A673 (cell line): ENCODE measurements around the gene DOCK10. TPM values are rescaled to one million over a fixed set of nuclear protein-coding genes. Genes with fewer than 3 reads are reported as not detected.

Source experiments
- BruUV-seq: library from RNA; stranded (reverse); fragments of 400-500 nt; replicated peaks from 2 replicates; lab custom pipeline; 2021; lab: Mats Ljungman, UMichigan
- CTCF ChIA-PET: fragments of 300-600 bp; sonication (Branson Sonifier 250); formaldehyde crosslinking; loops from one replicate; lab custom pipeline; 2022; ENCODE audit warnings: antibody characterized with exemption; lab: Charles Lee
- POLR2A ChIA-PET: fragments of 300-600 bp; sonication (Branson Sonifier 250); formaldehyde crosslinking; loops from one replicate; lab custom pipeline; 2022; ENCODE audit warnings: antibody characterized with exemption; ENCODE audit not compliant: low non-redundant PET; lab: Charles Lee
- DNase-seq: peaks from one replicate; pipeline ENCODE4 v3.0.0-alpha.2; 2015; ENCODE audit warnings: low spot score
- H3K27ac ChIP-seq: fragments of 200-600 bp; sonication (generic); 2 replicates; pipeline ENCODE4 v1.5.1; 2016; ENCODE audit warnings: mixed run types, low read depth, mild to moderate bottlenecking, mixed read lengths, antibody characterized with exemption, low read length; ENCODE audit not compliant: poor library complexity, severe bottlenecking
- H3K27me3 ChIP-seq: fragments of 200-600 bp; sonication (generic); replicated peaks from 2 replicates; pipeline ENCODE4 v1.6.1; 2017; ENCODE audit warnings: mixed run types, low read depth, mild to moderate bottlenecking, mixed read lengths, antibody characterized with exemption, low read length; ENCODE audit not compliant: insufficient read depth, poor library complexity
- H3K36me3 ChIP-seq: fragments of 200-600 bp; sonication (generic); 2 replicates; pipeline ENCODE4 v1.6.1; 2016; ENCODE audit warnings: mixed run types, mild to moderate bottlenecking, mixed read lengths, antibody characterized with exemption, low read length; ENCODE audit not compliant: insufficient read depth, poor library complexity, severe bottlenecking
- H3K4me1 ChIP-seq: fragments of 200-600 bp; sonication (generic); 2 replicates; pipeline ENCODE4 v1.6.1; 2017; ENCODE audit warnings: mixed run types, mild to moderate bottlenecking, mixed read lengths, antibody characterized with exemption, low read length; ENCODE audit not compliant: insufficient read depth, poor library complexity, severe bottlenecking
- H3K4me3 ChIP-seq: fragments of 200-600 bp; sonication (generic); 2 replicates; pipeline ENCODE4 v1.5.1; 2016; ENCODE audit warnings: low read depth, mixed run types, mild to moderate bottlenecking, mixed read lengths, low read length; ENCODE audit not compliant: poor library complexity, severe bottlenecking
- H3K9me3 ChIP-seq: fragments of 200-600 bp; sonication (generic); 2 replicates; pipeline ENCODE4 v1.6.1; 2016; ENCODE audit warnings: mixed run types, low read depth, mild to moderate bottlenecking, mixed read lengths, antibody characterized with exemption, low read length; ENCODE audit not compliant: poor library complexity, severe bottlenecking
- CTCF ChIP-seq: fragments of 300-800, 200-600 bp; sonication (generic); conservative IDR thresholded peaks from 2 replicates; pipeline ENCODE4 v1.5.1; 2017; ENCODE audit warnings: low read depth, mild to moderate bottlenecking, antibody characterized with exemption, low read length, moderate library complexity, mixed read lengths
- EZH2 ChIP-seq: fragments of 200-600 bp; sonication (generic); IDR thresholded peaks from 2 replicates; pipeline ENCODE4 v1.6.1; 2017; ENCODE audit warnings: borderline replicate concordance, low read depth, mild to moderate bottlenecking, mixed read lengths, antibody characterized with exemption, low read length; ENCODE audit not compliant: poor library complexity, severe bottlenecking
- intact Hi-C: fragments of 100-400 bp; cut with micrococcal nuclease; formaldehyde crosslinking; loops from one replicate; pipeline ENCODE4 v1.10.0; 2022; ENCODE audit not compliant: unreplicated experiment
- total RNA-seq: library from RNA; stranded (reverse); gene quantifications from 2 replicates; pipeline ENCODE4 v1.2.3, GENCODE V29; 2021

Gene DOCK10
- total RNA-seq, 1 experiment from 2014 or later: 5.1 TPM

GRCh38 chr2:224948859-224949258, 93.4 kb downstream of the DOCK10 start:
- H3K36me3 ChIP-seq: no peaks in the 10 kb centered on the region
- no peaks in the 10 kb centered on the region for H3K9me3 ChIP-seq
- POLR2A ChIA-PET: no interaction called here
- H3K27me3 ChIP-seq: no peaks in the 10 kb centered on the region
- BruUV-seq: no TSS peak
- peak; percentile 85 for DNase-seq
- H3K4me3 ChIP-seq: no peak overlapping the region
- H3K4me1 ChIP-seq: peaks cover 26% of the 10 kb centered on the region
- intact Hi-C loops: no loop called here
- TF ChIP-seq EZH2 (no peak), CTCF (0 out of 2 replicates have a peak, but pooled peaks have one; percentile 11)
- H3K27ac ChIP-seq: peak overlapping the region; percentile 10
- CTCF ChIA-PET: no interaction called here

- no peaks in the 10 kb centered on the region for H3K27me3 ChIP-seq
- TF ChIP-seq CTCF: no peak
- TF ChIP-seq EZH2: no peak
- no peaks in the 10 kb centered on the region for H3K9me3 ChIP-seq
- no TSS peak for BruUV-seq
- no peak for DNase-seq
- CTCF ChIA-PET: no interaction called here
- intact Hi-C loops: no loop called here
- no peak overlapping the region for H3K4me3 ChIP-seq
- H3K36me3 ChIP-seq: no peaks in the 10 kb centered on the region
- no peak overlapping the region for H3K27ac ChIP-seq
- H3K4me1 ChIP-seq: peaks cover 26% of the 10 kb centered on the region
- POLR2A ChIA-PET: no interaction called here
These were observed 94.3 kb downstream of the DOCK10 start for GRCh38 chr2:224948005-224948404.

GRCh38 chr2:224947566-224947965, 94.7 kb downstream of the DOCK10 start:
- no peaks in the 10 kb centered on the region for H3K9me3 ChIP-seq
- no peaks in the 10 kb centered on the region for H3K36me3 ChIP-seq
- ChIA-PET CTCF (no interaction called here), POLR2A (no interaction called here)
- peaks cover 30% of the 10 kb centered on the region for H3K4me1 ChIP-seq
- BruUV-seq: no TSS peak
- H3K27me3 ChIP-seq: no peaks in the 10 kb centered on the region
- intact Hi-C loops: no loop called here
- DNase-seq: no peak
- TF ChIP-seq CTCF (no peak), EZH2 (no peak)
- H3K4me3 ChIP-seq: no peak overlapping the region
- no peak overlapping the region for H3K27ac ChIP-seq
